Testis (tissue), 2 donors: ENCODE measurements around the gene CCT8.

Source experiments
- POLR2A ChIP-seq: fragments of 450-650 bp; IDR thresholded peaks from one replicate; pipeline ENCODE4 v1.6.1; 2017; ENCODE audit warnings: antibody characterized with exemption, mild to moderate bottlenecking, moderate library complexity
- TF ChIP-seq, protein P1 (sequence below), 3 experiments: fragments of 450-650 bp in 2 of 3; fragments of 200-600 bp in 1 of 3; sonication (generic) in 1 of 3; IDR thresholded peaks; one replicate each; pipeline ENCODE4 v1.5.1; 2016 to 2019; ENCODE audit warnings: antibody characterized with exemption in 3 of 3, mild to moderate bottlenecking in 2 of 3, moderate library complexity in 1 of 3

DNA sequence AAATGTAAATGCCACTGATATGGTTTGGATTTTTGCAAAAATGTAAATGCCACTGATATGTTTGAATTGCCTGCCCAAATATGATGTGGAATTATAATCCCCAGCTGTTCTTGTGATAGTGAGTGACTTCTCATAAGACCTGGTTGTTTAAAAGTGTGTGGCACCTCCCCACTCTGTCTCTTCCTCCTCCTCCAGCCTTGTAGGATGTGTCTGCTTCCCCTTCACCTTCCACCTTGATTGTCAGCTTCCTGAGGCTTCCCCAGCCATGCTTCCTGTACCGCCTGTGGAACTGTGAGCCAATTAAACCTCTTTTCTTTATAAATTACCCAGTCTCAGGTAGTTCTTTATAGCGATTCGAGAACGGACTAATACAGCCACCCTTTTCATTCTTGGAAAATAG, 1.3 kb upstream of the CCT8 start:
- TF ChIP-seq, protein P1, sequence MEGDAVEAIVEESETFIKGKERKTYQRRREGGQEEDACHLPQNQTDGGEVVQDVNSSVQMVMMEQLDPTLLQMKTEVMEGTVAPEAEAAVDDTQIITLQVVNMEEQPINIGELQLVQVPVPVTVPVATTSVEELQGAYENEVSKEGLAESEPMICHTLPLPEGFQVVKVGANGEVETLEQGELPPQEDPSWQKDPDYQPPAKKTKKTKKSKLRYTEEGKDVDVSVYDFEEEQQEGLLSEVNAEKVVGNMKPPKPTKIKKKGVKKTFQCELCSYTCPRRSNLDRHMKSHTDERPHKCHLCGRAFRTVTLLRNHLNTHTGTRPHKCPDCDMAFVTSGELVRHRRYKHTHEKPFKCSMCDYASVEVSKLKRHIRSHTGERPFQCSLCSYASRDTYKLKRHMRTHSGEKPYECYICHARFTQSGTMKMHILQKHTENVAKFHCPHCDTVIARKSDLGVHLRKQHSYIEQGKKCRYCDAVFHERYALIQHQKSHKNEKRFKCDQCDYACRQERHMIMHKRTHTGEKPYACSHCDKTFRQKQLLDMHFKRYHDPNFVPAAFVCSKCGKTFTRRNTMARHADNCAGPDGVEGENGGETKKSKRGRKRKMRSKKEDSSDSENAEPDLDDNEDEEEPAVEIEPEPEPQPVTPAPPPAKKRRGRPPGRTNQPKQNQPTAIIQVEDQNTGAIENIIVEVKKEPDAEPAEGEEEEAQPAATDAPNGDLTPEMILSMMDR (IDR thresholded peaks at IDR 0.05) = no peak
- no peak for TF ChIP-seq POLR2A
